Gastroesophageal sphincter (tissue), 2 donors: ENCODE data around the gene PRDM5.

Experiments
- POLR2A ChIP-seq, 2 donors: fragments of 450-650 bp; IDR thresholded peaks; one replicate each; pipeline ENCODE4 v1.6.1; 2017; ENCODE audit warnings: antibody characterized with exemption in 2 of 2, mild to moderate bottlenecking in 2 of 2, moderate library complexity in 1 of 2
- POLR2AphosphoS5 ChIP-seq: sonication (generic); formaldehyde crosslinking; IDR thresholded peaks from one replicate; pipeline ENCODE4 v1.6.1; 2017; ENCODE audit warnings: antibody characterized with exemption

DNA sequence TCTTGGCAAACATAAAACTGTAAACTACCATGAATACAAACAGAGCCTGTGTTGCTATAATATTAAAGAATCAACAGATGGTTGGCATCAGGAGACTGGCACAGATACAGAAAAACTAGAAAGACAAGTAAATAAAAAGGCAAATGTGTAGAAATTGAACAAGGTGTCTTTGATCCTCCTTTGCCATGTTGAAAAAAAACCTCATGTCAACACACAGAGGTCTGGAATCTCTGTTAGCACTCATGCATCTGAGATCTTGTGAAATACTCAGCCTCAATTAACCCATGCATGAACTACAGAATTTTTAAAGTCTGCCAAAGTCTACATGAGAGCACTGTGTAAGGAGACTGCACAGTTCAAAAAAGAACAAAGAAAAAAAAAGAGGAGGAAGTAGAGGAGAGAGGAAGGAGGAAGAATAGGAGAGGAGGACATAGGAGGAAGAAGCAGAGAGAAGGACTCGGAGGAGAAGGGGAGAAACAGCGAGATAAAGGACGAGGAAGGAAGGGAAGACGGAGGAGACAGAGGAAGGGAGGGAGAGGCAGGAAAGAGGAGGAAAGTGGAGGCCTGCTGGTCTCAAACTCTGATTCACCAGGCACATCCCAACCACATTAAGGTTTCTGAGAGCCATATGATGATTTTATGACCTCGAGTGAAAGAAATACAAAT lies 52.8 kb downstream of the PRDM5 start:
- no peak for TF ChIP-seq POLR2AphosphoS5
- TF ChIP-seq POLR2A (IDR thresholded peaks at IDR 0.05) = no peak
